DND-41 (cell line): ENCODE measurements around the gene SNN.

ENCODE experiments used
- ATAC-seq: fragments of 200-7000 bp; cut with Tn5 transposase; 3 replicates; pipeline ENCODE4 v1.9.1; 2021; ENCODE audit warnings: low read depth; ENCODE audit not compliant: insufficient read depth
- DNase-seq: peaks from one replicate; pipeline ENCODE4 v3.0.0-alpha.2; 2020
- H2AFZ ChIP-seq: 2 replicates; pipeline ENCODE4 v1.6.0; 2012; ENCODE audit warnings: low read depth, low read length
- H3K27ac ChIP-seq: 2 replicates; pipeline ENCODE4 v1.5.1; 2012; ENCODE audit warnings: low read length, inconsistent platforms
- H3K27me3 ChIP-seq: fragments of 200-600 bp; sonication (generic); 2 replicates; pipeline ENCODE4 v1.6.0; 2012; ENCODE audit warnings: low read length, mild to moderate bottlenecking, inconsistent platforms; ENCODE audit not compliant: insufficient read depth, poor library complexity
- H3K36me3 ChIP-seq: 2 replicates; pipeline ENCODE4 v1.5.1; 2012; ENCODE audit warnings: low read length, inconsistent platforms; ENCODE audit not compliant: insufficient read depth
- H3K4me1 ChIP-seq: 2 replicates; pipeline ENCODE4 v1.5.1; 2012; ENCODE audit warnings: mild to moderate bottlenecking, low read length; ENCODE audit not compliant: insufficient read depth
- H3K4me2 ChIP-seq: 2 replicates; pipeline ENCODE4 v1.6.0; 2012; ENCODE audit warnings: mild to moderate bottlenecking, moderate library complexity, low read length, inconsistent platforms; ENCODE audit not compliant: insufficient read depth
- H3K4me3 ChIP-seq, 2 experiments: fragments of 200-600 bp in 1 of 2; shearing (Covaris generic) in 1 of 2; 2 replicates each; pipeline ENCODE4 v1.5.1; 2012 to 2016; ENCODE audit warnings: inconsistent platforms in 2 of 2, low read length in 2 of 2, mild to moderate bottlenecking in 2 of 2, low read depth in 1 of 2, moderate library complexity in 1 of 2
- H3K79me2 ChIP-seq: 2 replicates; pipeline ENCODE4 v1.6.0; 2012; ENCODE audit warnings: low read length, inconsistent platforms; ENCODE audit not compliant: insufficient read depth
- H3K9ac ChIP-seq: 2 replicates; pipeline ENCODE4 v1.6.0; 2012; ENCODE audit warnings: low read depth, mild to moderate bottlenecking, inconsistent platforms, low read length, moderate library complexity
- H3K9me3 ChIP-seq: 2 replicates; pipeline ENCODE4 v1.5.1; 2012; ENCODE audit warnings: low read length, moderate library complexity, mild to moderate bottlenecking, inconsistent platforms; ENCODE audit not compliant: insufficient read depth, severe bottlenecking
- H4K20me1 ChIP-seq: 2 replicates; pipeline ENCODE4 v1.6.0; 2012; ENCODE audit warnings: low read length; ENCODE audit not compliant: insufficient read depth
- CTCF ChIP-seq: IDR thresholded peaks from 2 replicates; pipeline ENCODE4 v1.5.1; 2012; ENCODE audit warnings: borderline replicate concordance, low read length, moderate library complexity, mild to moderate bottlenecking; ENCODE audit not compliant: poor library complexity, severe bottlenecking; ENCODE audit errors: extremely low read depth
- EZH2 ChIP-seq: IDR thresholded peaks from 3 replicates; pipeline ENCODE4 v1.6.1; 2012; ENCODE audit warnings: borderline replicate concordance, low read depth, mild to moderate bottlenecking, moderate library complexity, low read length, inconsistent platforms; ENCODE audit not compliant: severe bottlenecking

The SNN gene

DNA sequence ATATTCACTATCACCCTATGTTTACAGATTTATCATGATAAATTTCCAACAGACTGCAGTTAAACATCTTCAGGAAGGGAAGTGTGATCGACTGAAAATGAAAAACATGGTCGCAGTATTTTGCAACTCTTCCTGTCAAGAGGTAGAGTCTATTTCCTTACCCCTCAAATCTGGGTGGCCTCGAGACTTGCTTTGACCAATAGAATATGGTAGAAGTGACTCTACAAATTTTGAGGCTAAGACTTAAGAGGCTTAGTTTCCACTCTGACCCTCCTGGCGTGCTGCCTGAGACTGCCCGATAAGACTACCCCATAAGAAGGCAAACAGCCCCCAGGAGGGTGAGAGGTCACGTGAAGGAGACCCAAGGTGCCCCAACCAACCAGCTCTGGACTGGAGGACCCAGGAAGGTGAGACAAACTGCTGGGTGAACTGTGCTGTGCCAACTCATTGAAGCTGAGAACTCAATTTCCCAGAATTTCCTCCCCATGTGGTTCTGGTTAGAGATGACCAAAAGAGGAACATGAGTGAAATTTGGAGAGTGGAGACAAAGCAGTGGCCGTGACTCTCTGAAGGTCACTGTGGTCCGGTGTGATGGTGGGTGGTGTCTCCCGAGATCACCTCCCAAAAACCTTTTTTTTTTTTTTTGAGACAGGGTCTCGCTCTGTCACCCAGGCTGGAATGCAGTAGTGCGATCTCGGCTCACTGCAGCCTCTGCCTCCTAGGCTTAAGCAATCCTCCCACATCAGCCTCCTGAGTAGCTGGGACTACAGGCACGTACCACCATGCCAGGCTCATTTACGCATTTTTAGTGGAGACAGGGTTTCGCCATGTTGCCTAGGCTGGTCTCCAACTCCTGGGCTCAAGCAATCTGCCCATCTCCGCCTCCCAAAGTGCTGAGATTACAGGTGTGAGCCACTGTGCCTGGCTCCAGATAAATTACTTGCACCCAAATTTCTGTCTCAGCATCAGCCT is 43.3 kb upstream of the SNN start:
- no peak overlapping the region for H3K9ac ChIP-seq
- no peak overlapping the region for H3K27ac ChIP-seq
- DNase-seq (no peak), ATAC-seq (no peak)
- no peaks in the 10 kb centered on the region for H3K36me3 ChIP-seq
- no peaks in the 10 kb centered on the region for H4K20me1 ChIP-seq
- no peaks in the 10 kb centered on the region for H3K27me3 ChIP-seq
- H3K4me3 ChIP-seq, result no peak overlapping the region
- peaks cover 35% of the 10 kb centered on the region for H3K4me1 ChIP-seq
- no peak overlapping the region for H3K4me2 ChIP-seq
- no peaks in the 10 kb centered on the region for H3K79me2 ChIP-seq
- TF ChIP-seq CTCF, result no peak
- no peak for TF ChIP-seq EZH2
- H3K9me3 ChIP-seq, result peaks cover 3% of the 10 kb centered on the region
- no peak overlapping the region for H2AFZ ChIP-seq

GRCh38 chr16:11625769-11626168 is 42.5 kb upstream of the SNN start:
- Histone ChIP-seq H3K27me3 (no peaks in the 10 kb centered on the region), H3K27ac (no peak overlapping the region), H3K9ac (no peak overlapping the region), H3K9me3 (no peaks in the 10 kb centered on the region), H3K79me2 (no peaks in the 10 kb centered on the region), H3K36me3 (no peaks in the 10 kb centered on the region), H3K4me2 (no peak overlapping the region), H3K4me3 (no peak overlapping the region), H3K4me1 (peaks cover 43% of the 10 kb centered on the region), H2AFZ (no peak overlapping the region), H4K20me1 (no peaks in the 10 kb centered on the region)
- TF ChIP-seq EZH2 (no peak), CTCF (no peak)
- ATAC-seq (no peak), DNase-seq (no peak)

GRCh38 chr16:11626657-11627291 is 41.5 kb upstream of the SNN start:
- TF ChIP-seq EZH2 (no peak), CTCF (no peak)
- no peak overlapping the region for H3K4me2 ChIP-seq
- peaks cover 45% of the 10 kb centered on the region for H3K4me1 ChIP-seq
- no peaks in the 10 kb centered on the region for H3K79me2 ChIP-seq
- no peak overlapping the region for H3K9ac ChIP-seq
- H3K4me3 ChIP-seq, result no peak overlapping the region
- no peaks in the 10 kb centered on the region for H3K36me3 ChIP-seq
- H4K20me1 ChIP-seq, result no peaks in the 10 kb centered on the region
- no peak overlapping the region for H3K27ac ChIP-seq
- DNase-seq (no peak), ATAC-seq (no peak)
- H3K27me3 ChIP-seq, result no peaks in the 10 kb centered on the region
- H2AFZ ChIP-seq, result no peak overlapping the region
- no peaks in the 10 kb centered on the region for H3K9me3 ChIP-seq
